ENCODE data around the gene C2CD4C.
"Not testable (repeated sequence)": the region's sequence is repeated elsewhere in the genome, so short reads cannot be mapped to it uniquely, and the experiment has no call there.

The C2CD4C gene

DNA sequence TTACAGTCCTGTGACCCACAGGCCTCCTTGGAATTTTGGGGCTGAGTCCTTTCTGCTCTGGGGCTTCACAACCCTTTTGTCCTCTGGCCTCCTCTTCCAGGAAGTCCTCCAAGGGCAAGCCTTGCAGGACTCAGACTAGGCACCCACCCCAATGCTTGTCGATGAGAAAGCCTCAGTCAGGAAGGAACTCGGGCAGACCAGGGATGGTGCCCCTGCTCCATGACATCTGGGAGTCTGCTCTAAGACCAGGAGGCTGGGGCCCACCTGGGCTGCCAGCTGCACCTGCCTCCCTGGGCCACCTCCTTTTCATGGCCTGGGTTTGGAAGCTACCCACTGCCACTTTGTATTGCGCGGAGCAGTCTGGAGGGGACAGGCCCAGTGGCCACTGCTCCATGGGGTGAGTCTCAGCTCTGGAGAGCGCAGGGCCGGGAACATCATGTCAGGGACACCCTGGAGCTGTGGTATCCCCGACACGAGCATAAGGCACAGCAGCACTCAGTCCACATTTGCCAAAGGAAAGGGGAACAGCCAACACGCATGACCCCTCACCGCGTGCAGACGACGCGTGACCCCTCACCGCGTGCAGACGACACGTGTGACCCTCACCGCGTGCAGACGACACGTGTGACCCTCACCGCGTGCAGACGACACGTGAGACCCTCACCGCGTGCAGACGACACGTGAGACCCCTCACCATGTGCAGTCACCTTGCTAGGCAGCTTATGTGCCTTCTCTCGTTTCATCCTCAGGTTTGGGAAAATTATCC, 10.8 kb downstream of the C2CD4C start:
- no peak for DNase-seq

DNA sequence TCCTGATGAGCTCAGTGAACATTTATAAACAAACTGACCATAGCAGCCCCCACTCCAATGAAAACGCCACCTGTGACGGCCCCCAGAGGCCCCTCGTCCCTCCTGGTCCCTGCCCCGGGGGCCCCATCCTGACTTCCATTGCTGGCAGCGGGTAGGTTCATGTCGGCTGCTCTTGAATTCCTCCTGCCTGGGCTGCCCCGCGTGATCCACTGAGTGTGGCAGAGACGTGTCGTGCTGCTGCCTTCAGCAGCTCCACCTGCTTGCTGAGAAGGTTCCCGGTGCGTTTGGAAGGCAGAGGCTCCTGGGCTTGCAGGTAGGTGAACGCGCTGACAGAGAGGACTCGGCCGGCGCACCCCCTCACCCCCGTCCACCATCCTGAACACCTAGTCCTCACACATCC, 11.6 kb downstream of the C2CD4C start:
- DNase-seq, result no peak

DNA sequence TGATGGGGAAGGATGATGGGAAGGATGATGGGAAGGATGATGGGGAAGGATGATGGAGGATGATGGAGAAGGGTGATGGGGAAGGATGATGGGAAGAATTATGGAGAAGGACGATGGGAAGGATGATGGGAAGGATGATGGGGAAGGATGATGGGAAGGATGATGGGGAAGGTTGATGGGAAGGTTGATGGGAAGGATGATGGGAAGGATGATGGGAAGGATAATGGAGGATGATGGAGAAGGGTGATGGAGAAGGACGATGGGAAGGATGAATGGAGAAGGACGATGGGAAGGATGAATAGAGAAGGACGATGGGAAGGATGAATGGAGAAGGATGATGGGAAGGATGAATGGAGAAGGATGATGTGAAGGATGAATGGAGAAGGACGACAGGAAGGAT, 13.5 kb downstream of the C2CD4C start:
- DNase-seq, result no peak

DNA sequence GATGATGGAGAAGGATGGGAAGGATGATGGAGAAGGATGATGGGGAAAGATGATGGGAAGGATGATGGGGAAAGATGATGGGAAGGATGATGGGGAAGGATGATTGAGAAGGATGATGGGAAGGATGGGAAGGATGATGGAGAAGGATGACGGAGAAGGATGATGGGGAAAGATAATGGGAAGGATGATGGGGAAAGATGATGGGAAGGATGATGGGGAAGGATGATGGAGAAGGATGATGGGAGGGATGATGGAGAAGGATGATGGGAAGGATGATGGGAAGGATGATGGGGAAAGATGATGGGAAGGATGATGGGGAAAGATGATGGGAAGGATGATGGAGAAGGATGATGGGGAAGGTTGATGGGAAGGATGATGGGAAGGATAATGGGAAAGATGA, 14.1 kb downstream of the C2CD4C start:
- not testable (repeated sequence) for DNase-seq

DNA sequence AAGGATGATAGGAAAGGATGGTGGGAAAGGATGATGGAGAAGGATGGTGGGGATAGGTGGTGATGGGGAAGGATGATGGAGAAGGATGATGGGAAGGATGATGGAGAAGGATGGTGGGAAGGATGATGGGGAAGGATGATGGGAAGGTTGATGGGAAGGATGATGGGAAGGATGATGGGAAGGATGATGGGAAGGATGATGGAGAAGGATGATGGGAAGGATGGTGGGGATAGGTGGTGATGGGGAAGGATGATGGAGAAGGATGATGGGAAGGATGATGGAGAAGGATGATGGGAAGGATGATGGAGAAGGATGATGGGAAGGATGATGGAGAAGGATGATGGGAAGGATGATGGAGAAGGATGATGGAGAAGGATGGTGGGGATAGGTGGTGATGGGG, 15.4 kb downstream of the C2CD4C start:
- DNase-seq, result not testable (repeated sequence)

DNA sequence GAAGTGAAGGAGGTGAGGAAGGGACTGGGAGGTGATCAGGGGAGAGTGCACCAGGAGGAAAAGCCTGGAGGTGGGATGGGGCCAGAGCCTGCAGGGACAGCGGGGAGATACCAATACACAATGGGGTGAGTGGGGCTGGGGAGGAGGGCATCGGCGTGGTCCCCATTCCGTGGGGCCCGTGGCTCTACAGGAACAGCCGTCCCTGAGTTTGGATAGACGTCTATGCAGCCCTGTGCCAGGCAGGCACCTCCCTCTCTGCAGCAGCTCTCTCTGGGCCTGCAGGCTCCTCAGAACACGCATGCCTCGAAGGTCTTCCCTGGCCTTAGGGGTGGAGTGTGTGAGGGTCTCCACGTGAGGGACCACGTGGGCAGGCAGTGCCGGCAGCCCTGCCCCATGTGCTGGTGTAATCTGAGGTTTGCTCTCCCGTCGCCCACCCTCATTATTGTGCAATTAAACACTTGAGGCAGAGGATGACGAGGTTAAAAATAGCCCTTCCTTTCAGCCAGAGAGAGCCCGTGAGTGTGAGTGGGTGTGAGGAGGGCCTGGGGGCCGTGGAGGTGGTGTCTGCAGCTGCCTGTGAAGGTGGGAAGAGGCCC, 16.5 kb downstream of the C2CD4C start:
- DNase-seq, result no peak

DNA sequence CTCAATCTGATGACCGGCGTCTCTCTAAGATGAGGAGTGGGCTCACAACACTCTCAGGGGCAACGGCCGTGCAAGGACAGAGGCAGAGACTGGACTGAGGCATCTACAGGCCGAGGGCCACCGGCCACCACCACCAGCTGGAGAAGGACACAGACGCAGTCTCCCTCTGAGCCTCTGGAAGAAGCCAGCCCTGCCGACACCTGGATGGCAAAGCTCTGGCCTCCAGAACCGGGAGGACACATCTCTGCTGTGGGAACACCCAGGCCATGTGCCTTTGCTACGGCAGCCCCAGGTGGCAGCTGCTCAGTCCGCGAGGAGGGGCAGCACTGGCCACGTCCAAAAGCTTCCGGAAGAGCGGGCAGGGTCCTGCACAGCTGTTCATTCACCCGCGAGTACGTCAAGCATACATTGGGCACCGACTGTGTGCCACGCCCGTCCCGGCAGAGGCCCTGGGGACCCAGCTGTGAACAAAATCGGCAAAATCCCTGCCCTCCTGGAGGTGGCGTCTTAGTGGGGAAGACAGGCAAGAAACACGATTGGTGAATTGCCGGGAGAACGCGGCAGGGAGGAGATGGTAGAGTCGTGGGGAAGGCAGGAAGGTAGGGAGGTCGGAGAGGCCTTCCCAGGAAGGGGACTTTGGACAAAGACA, 17.1 kb downstream of the C2CD4C start:
- DNase-seq, result no peak

DNA sequence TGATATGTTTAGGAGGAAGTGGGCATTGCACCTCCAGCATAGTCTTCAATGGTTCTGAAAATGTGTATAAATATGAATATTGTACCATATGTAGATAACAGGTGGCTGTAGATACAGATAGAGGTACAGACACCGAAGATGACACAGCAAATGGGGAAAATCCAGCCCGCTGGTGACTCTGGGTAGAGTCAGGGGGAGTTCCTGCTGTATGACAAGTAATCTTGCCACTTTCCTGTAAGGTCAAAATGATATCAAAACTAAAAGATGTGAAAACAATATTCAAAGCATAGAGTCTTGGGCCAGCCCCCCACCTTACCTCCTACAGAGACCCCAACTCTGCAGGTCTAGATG, 17.8 kb downstream of the C2CD4C start:
- DNase-seq, result no peak

DNA sequence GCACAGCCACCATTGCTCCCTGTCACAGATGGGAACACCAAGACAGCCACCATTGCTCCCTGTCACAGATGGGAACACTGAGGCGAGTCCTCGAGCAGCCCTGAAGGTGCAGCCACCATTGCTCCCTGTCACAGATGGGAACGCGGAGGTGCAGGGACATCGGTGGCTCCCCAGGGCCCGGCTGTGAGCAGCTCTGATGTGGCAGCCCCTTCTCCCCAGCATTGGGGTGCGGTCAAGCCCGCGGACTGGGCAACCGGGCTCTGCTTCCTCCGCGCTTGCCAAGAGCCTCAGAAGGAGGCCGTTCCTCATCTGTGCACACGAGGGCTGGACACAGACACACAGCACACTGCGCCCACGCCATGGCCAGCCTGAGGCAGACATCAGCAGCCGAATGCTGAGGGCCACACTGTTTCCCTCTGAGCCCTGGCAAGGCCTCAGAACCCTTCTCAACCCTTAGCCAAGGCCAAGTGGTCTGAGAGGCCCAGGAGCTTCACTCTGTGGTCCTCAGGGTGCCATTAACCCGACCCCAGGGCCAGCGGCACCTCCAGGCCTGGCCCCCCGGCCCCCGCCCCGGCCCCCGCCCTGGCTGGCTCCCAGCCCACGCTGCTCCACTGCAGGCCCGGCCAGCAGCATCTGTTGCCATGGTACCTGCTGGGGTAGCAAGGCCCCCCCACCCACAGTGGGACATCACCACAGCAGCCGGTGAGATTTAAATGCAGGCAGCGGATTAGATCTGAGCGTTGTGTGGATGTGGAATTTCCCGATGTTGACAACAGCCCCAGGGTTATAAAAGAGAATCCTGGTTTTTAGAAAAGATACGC, 18.4 kb downstream of the C2CD4C start:
- no peak for DNase-seq

DNA sequence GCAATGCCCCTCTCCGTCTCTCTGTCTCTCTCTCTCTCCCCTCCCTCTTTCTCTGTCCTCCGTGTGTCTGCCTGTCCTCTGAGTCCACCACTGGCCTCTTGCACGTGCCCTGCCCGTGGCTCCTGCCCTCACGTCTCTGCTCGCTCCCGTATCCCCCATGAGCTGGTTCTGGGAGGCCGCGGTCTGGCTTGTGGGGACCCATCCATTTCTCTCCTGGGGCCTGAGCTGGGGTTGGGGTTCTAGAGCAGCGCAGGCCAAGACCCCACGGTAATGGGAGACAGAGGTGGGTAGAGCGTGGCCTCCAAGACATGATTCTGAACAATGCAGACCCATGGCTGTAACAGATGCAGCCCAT, 19.0 kb downstream of the C2CD4C start:
- no peak for DNase-seq

DNA sequence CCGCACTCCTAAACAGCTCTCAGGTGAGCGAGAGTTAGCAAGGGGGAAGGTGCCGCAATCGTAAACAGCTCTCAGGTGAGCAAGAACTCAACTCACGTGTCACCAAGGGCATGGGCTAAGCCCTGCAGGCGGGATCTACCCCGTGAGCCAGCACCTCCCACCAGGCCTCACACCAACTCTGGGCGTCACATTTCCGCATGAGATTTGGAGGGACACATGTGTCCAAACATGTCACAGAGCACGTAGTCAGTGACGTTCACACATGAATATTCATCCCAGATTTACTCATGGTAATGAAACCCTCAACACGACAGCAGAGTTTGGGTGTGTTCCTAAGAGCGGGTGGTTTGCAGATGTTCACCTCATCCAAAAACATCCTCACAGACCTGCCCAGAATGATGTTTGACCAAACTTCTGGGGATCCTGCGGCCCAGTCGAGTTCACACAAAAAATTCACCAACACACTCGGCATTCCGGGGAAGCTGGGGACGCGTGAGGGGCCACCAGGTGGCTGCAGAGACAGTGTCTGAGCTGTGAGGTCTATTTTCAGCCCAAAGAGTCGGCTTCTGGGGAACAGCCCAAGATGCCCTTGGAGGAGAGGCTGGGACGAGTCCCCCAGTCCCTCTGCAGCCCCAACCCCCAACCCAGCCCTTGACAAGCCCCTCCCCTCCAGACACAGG, 19.6 kb downstream of the C2CD4C start:
- DNase-seq, result no peak

DNA sequence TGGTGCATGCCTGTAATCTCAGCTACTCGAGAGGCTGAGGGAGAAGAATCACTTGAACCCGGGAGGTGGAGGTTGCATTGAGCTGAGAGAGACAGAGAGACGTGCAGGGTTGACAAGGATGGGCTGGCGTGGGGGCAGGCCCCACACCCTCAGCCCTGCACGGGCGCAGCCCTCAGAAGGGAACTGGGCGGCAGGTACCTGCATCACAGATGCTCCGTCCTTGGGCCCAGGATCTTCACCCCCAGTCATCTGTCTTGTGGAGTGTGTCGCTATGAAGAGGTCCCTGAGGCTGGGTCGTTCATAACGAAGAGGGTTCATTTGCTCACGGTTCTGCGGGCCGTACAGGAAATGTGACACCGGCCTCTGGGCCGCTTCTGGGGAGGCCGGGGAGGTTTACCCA, 20.3 kb downstream of the C2CD4C start:
- no peak for DNase-seq

DNA sequence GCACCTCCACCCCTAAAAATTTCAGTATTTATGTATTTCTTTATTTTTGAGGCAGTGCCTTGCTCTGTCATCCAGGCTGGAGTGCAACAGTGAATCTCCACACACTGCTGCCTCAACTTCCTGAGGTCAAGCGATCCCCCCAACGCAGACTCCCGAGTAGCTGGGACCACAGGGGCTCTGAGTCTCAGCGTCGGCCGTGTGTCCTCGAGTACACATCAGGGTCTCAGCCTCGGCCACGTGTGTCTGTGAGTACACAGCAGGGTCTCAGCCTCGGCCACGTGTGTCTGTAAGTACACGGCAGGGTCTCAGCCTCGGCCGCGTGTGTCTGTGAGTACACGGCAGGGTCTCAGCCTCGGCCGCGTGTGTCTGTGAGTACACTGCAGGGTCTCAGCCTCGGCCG, 21.2 kb downstream of the C2CD4C start:
- DNase-seq, result no peak

DNA sequence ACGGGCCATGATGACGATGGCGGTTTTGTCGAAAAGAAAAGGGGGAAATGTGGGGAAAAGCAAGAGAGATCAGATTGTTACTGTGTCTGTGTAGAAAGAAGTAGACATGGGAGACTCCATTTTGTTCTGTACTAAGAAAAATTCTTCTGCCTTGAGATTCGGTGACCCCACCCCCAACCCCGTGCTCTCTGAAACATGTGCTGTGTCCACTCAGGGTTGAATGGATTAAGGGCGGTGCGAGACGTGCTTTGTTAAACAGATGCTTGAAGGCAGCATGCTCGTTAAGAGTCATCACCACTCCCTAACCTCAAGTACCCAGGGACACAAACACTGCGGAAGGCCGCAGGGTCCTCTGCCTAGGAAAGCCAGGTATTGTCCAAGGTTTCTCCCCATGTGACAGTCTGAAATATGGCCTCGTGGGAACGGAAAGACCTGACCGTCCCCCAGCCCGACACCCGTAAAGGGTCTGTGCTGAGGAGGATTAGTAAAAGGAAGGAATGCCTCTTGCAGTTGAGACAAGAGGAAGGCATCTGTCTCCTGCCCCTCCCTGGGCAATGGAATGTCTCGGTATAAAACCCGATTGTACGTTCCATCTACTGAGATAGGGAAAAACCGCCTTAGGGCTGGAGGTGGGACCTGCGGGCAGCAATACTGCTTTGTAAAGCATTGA, 22.2 kb downstream of the C2CD4C start:
- DNase-seq, result not testable (repeated sequence)

DNA sequence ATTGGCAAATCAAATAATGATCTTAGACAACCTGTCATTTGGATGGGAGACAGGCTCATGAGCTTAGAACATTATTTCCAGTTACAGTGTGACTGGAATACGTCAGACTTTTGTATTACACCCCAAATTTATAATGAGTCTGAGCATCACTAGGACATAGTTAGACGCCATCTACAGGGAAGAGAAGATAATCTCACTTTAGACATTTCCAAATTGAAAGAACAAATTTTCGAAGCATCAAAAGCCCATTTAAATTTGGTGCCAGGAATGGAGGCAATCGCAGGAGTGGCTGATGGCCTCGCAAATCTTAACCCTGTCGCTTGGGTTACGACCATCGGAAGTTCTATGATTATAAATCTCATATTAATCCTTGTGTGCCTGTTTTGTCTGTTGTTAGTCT, 22.8 kb downstream of the C2CD4C start:
- DNase-seq, result not testable (repeated sequence)

DNA sequence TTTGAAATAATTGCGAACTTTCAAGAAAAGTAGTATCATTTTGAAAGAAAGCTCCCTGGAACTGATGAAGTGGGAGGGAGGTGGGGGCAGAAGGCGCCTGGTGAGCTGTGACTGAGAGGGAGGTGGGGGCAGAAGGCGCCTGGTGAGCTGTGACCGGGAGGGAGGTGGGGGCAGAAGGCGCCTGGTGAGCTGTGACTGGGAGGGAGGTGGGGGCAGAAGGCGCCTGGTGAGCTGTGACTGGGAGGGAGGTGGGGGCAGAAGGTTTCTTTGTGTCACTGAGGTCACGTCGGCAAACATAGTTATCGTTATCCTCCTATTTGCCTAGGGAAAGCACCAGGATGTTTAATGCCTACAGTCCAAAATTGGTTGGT, 24.2 kb downstream of the C2CD4C start:
- no peak for DNase-seq

DNA sequence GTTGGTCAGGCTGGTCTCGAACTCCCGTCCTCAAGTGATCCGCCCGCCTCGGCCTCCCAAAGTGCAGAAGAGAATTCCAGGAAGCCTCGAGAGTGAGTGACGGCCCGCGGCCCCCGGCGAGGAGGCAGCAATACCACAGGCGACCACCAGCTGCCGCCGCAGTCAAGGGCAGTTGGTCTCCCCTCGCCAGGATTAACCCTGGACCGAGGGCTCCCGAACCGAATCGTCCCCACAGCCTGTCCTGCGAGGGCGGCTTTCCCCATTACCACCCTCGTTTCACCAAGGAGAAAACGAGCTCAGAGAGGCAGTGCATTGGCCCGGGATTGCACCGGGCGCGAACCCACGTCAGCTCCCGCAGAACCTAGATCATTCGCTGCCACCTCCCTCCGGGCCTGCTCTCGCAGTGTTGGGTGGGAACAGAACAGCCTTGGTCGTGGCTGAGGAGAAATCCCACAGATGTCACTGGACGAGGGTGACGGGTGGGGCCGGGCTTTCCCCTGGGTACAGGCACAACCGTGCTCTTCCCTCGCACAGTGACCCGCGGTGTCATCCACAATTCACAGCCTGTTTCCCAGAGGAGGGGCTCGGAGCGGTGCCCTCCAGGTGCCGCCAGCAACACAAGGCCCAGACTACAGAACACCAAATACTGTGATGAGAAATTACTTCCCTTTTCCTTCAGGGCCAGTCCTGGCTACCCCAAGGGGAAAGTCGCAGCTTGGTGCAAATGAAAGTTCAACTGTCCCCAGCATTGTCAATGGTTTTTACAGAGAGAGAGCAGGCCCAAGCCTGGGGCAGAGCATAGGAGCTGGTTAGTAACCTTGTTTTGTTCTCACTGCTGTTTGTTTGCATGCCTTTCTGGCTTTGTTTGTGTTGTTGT, 24.8 kb downstream of the C2CD4C start:
- DNase-seq, result no peak

DNA sequence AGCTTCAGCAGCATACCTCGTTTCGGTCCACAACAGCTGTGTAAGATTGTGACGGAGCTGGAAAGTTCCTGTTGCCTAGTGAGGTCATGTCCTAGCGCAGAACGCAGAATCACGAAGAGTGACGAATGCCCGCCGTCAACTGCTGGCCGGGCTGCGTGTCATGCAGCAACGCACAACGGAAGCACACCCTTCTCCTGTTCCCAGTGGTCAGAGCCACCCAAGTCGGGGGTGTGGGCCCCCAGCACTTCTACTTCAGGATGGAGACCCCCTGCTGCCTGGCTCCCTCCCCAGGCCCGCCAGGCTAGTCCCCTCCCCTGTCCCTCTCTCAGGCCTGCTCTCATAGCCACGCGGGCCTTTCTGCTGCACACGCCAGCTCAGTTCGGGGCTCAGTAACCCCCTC, 25.9 kb downstream of the C2CD4C start:
- DNase-seq, result no peak

DNA sequence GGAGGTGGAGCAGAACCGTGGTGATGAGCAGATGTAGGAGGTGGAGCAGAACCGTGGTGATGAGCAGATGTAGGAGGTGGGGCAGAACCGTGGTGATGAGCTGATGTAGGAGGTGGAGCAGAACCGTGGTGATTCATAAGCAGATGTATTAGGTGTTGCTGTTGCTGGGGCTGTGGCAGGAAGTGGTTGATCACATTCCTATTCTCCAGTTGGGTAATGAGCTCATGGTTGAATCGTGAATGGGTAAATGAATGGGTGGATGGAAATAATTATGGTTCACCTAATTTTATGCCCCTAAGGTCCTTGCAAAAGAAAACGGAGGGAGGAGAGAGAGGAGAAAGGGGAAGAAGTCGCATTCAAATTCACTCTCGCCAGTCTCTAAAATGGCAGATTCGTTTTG, 26.4 kb downstream of the C2CD4C start:
- peak in 1 of 2 experiments; percentile 42 for DNase-seq

DNA sequence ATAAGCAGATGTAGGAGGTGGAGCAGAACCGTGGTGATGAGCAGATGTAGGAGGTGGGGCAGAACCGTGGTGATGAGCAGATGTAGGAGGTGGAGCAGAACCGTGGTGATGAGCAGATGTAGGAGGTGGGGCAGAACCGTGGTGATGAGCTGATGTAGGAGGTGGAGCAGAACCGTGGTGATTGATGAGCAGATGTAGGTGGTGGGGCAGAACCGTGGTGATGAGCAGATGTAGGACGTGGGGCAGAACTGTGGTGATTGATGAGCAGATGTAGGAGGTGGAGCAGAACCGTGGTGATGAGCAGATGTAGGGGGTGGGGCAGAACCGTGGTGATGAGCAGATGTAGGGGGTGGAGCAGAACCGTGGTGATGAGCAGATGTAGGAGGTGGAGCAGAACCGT, 27.0 kb downstream of the C2CD4C start:
- DNase-seq, result not testable (repeated sequence)

DNA sequence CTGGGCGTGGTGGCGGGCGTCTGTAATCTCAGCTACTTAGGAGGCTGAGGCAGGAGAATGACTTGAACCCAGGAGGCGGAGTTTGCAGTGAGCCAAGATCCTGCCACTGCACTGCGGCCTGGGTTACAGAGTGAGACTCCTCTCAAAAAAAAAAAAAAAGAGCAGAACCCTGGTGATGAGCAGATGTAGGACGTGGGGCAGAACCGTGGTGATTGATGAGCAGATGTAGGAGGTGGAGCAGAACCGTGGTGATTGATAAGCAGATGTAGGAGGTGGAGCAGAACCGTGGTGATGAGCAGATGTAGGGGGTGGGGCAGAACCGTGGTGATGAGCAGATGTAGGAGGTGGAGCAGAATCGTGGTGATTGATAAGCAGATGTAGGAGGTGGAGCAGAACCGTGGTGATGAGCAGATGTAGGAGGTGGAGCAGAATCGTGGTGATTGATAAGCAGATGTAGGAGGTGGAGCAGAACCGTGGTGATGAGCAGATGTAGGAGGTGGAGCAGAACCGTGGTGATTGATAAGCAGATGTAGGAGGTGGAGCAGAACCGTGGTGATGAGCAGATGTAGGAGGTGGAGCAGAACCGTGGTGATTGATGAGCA, 28.2 kb downstream of the C2CD4C start:
- DNase-seq, result not testable (repeated sequence)
